CD4-positive, alpha-beta T cell (primary cell): ENCODE data around the gene MRPL55. TPM values are rescaled to one million over a fixed set of nuclear protein-coding genes. Genes with fewer than 3 reads are reported as not detected.

Experiments used
- ATAC-seq: fragments of 200-7000 bp; cut with Tn5 transposase; one replicate; pipeline ENCODE4 v1.10.0; 2022; ENCODE audit warnings: mild to moderate bottlenecking; ENCODE audit not compliant: poor library complexity
- CTCF ChIA-PET: fragments of 350-600 bp; sonication (Branson Sonifier 250); formaldehyde crosslinking; loops from one replicate; lab custom pipeline; 2021; ENCODE audit warnings: antibody characterized with exemption, inconsistent platforms; lab: Charles Lee
- POLR2A ChIA-PET: fragments of 350-600 bp; sonication (Branson Sonifier 250); formaldehyde crosslinking; loops from one replicate; lab custom pipeline; 2021; ENCODE audit warnings: antibody characterized with exemption, inconsistent platforms; lab: Charles Lee
- DNase-seq, 14 experiments: peaks; one replicate each; pipeline ENCODE4 v3.0.0-alpha.2; 2013 to 2020; ENCODE audit warnings: mixed read lengths in 2 of 14
- H3K27ac ChIP-seq, 2 donors: one replicate each; pipeline versions ENCODE4 v1.5.1 to v1.7.0; 2013; ENCODE audit warnings: low read length in 2 of 2, low read depth in 1 of 2, mild to moderate bottlenecking in 1 of 2
- H3K27me3 ChIP-seq, 2 experiments: 1 replicate in 1 of 2; 2 replicates in 1 of 2; pipeline versions ENCODE4 v1.6.1 to v1.7.0; 2013; ENCODE audit warnings: low read length in 2 of 2, control low read depth in 1 of 2, mild to moderate bottlenecking in 1 of 2, moderate library complexity in 1 of 2; ENCODE audit not compliant: insufficient read depth in 2 of 2, control insufficient read depth in 1 of 2
- H3K36me3 ChIP-seq: one replicate; pipeline ENCODE4 v1.6.1; 2013; ENCODE audit warnings: low read length, control low read depth; ENCODE audit not compliant: insufficient read depth
- H3K4me1 ChIP-seq: one replicate; pipeline ENCODE4 v1.6.1; 2013; ENCODE audit warnings: low read length, control low read depth; ENCODE audit not compliant: insufficient read depth
- H3K4me3 ChIP-seq: one replicate; pipeline ENCODE4 v1.5.1; 2013; ENCODE audit warnings: mild to moderate bottlenecking, low read length, moderate library complexity
- H3K9me3 ChIP-seq, 2 experiments: 1 replicate in 1 of 2; 2 replicates in 1 of 2; pipeline versions ENCODE4 v1.6.1 to v1.7.0; 2013; ENCODE audit warnings: low read length in 2 of 2, mild to moderate bottlenecking in 2 of 2, control low read depth in 1 of 2, moderate library complexity in 1 of 2; ENCODE audit not compliant: control insufficient read depth in 1 of 2, insufficient read depth in 1 of 2
- H3K27ac Mint-ChIP-seq: one replicate; pipeline ENCODE4 v1.8.0; 2020; ENCODE audit warnings: mixed read lengths
- H3K27me3 Mint-ChIP-seq: one replicate; pipeline ENCODE4 v1.8.0; 2021; ENCODE audit warnings: mixed read lengths
- H3K36me3 Mint-ChIP-seq: one replicate; pipeline ENCODE4 v1.8.0; 2021; ENCODE audit warnings: low read depth, mixed read lengths
- H3K4me1 Mint-ChIP-seq: one replicate; pipeline ENCODE4 v1.8.0; 2021; ENCODE audit warnings: low read depth, mixed read lengths
- H3K4me3 Mint-ChIP-seq: one replicate; pipeline ENCODE4 v1.8.0; 2020; ENCODE audit warnings: mild to moderate bottlenecking, mixed read lengths
- H3K9me3 Mint-ChIP-seq: one replicate; pipeline ENCODE4 v1.8.0; 2020; ENCODE audit warnings: mixed read lengths
- CTCF ChIP-seq: fragments of 200-600 bp; IDR thresholded peaks from one replicate; pipeline ENCODE4 v1.8.0; 2022; ENCODE audit warnings: antibody characterized with exemption, mild to moderate bottlenecking
- intact Hi-C, 2 experiments: fragments of 100-400 bp; cut with DNase I in 1 of 2; cut with micrococcal nuclease in 1 of 2; formaldehyde crosslinking; loops; one replicate each; pipeline versions ENCODE4 v1.15.1 to v1.9.0; 2023 to 2025; cut with DNase I, micrococcal nuclease
- total RNA-seq, 174 experiments: library from RNA in 2 of 174; stranded (reverse) in 2 of 174; gene quantifications; one replicate each; pipeline ENCODE4 v1.2.3 and lab custom pipeline; 2021 to 2026

Gene MRPL55
- total RNA-seq, 2 experiments from 2014 or later = 120 to 128 TPM

- peaks cover 53 to 75% of the 10 kb centered on the region in 2 experiments for H3K27me3 ChIP-seq
- Mint-ChIP-seq H3K36me3 (no peaks in the 10 kb centered on the region), H3K4me3 (no peak overlapping the region), H3K4me1 (peaks cover 6% of the 10 kb centered on the region), H3K9me3 (no peaks in the 10 kb centered on the region), H3K27me3 (peaks cover 51% of the 10 kb centered on the region), H3K27ac (no peak overlapping the region)
- no peak for ATAC-seq
- H3K9me3 ChIP-seq = peaks cover 0 to 56% of the 10 kb centered on the region in 2 experiments
- intact Hi-C loops = no loop called here
- H3K4me3 ChIP-seq = no peak overlapping the region
- ChIA-PET CTCF (no interaction called here), POLR2A (interaction anchor here (1.2 kb wide), 1 partner anchor 15 kb away, joined by 3 read pairs; no protein-coding TSS in a partner anchor)
- no peak for TF ChIP-seq CTCF
- peak in 1 of 14 experiments; percentile 17 for DNase-seq
- H3K27ac ChIP-seq = no peak overlapping the region
- H3K36me3 ChIP-seq = no peaks in the 10 kb centered on the region
- peaks cover 27% of the 10 kb centered on the region for H3K4me1 ChIP-seq
Measured at GRCh38 chr1:228061411-228062084, 47.6 kb downstream of the MRPL55 start.

- H3K4me3 ChIP-seq = peak overlapping the region; percentile 49
- H3K4me3 Mint-ChIP-seq = peak overlapping the region; percentile 6
- H3K9me3 ChIP-seq = peaks cover 0 to 56% of the 10 kb centered on the region in 2 experiments
- peaks cover 27% of the 10 kb centered on the region for H3K4me1 ChIP-seq
- ChIA-PET CTCF (no interaction called here), POLR2A (interaction anchor here (1.2 to 2.2 kb wide), 2 partner anchors 16 to 21 kb away, joined by 3 to 11 read pairs; partner anchors contain the start of gene ARF1)
- no peak overlapping the region for H3K27ac Mint-ChIP-seq
- no peaks in the 10 kb centered on the region for H3K36me3 ChIP-seq
- peak in 2 of 14 experiments; percentile 33 to 42 for DNase-seq
- H3K4me1 Mint-ChIP-seq = peaks cover 6% of the 10 kb centered on the region
- peaks cover 46 to 65% of the 10 kb centered on the region in 2 experiments for H3K27me3 ChIP-seq
- no peak overlapping the region for H3K27ac ChIP-seq
- intact Hi-C loops = no loop called here
- peaks cover 51% of the 10 kb centered on the region for H3K27me3 Mint-ChIP-seq
- no peaks in the 10 kb centered on the region for H3K9me3 Mint-ChIP-seq
- ATAC-seq = no peak
- no peaks in the 10 kb centered on the region for H3K36me3 Mint-ChIP-seq
- no peak for TF ChIP-seq CTCF
Measured at GRCh38 chr1:228060458-228061190, 48.5 kb downstream of the MRPL55 start.

GRCh38 chr1:228059634-228060457, 49.3 kb downstream of the MRPL55 start:
- DNase-seq (peak; percentile 30 to 83 (median 59)), ATAC-seq (peak; percentile 48)
- Mint-ChIP-seq H3K4me3 (peak overlapping the region; percentile 74), H3K4me1 (peaks cover 6% of the 10 kb centered on the region), H3K9me3 (no peaks in the 10 kb centered on the region), H3K27ac (peak overlapping the region; percentile 62), H3K36me3 (no peaks in the 10 kb centered on the region), H3K27me3 (peaks cover 51% of the 10 kb centered on the region)
- Histone ChIP-seq H3K4me1 (peaks cover 27% of the 10 kb centered on the region), H3K36me3 (no peaks in the 10 kb centered on the region), H3K27ac (no peak overlapping the region), H3K27me3 (peaks cover 40 to 58% of the 10 kb centered on the region in 2 experiments), H3K9me3 (peaks cover 0 to 50% of the 10 kb centered on the region in 2 experiments), H3K4me3 (peak overlapping the region; percentile 49)
- no peak for TF ChIP-seq CTCF
- POLR2A ChIA-PET = interaction anchor here (2.2 kb wide), 1 partner anchor 22 kb away, joined by 11 read pairs; the partner anchor contains the start of gene ARF1
- CTCF ChIA-PET = no interaction called here
- intact Hi-C loops = loop anchor here in 1 of 2 experiments (2.0 kb wide), 1 partner anchor 43 kb away; the partner anchor contains the start of gene C1orf35
